ENCODE results near the gene ZNF329.
"Not testable (repeated sequence)": the region's sequence is repeated elsewhere in the genome, so short reads cannot be mapped to it uniquely, and the experiment has no call there.

ZNF329 gene

DNA sequence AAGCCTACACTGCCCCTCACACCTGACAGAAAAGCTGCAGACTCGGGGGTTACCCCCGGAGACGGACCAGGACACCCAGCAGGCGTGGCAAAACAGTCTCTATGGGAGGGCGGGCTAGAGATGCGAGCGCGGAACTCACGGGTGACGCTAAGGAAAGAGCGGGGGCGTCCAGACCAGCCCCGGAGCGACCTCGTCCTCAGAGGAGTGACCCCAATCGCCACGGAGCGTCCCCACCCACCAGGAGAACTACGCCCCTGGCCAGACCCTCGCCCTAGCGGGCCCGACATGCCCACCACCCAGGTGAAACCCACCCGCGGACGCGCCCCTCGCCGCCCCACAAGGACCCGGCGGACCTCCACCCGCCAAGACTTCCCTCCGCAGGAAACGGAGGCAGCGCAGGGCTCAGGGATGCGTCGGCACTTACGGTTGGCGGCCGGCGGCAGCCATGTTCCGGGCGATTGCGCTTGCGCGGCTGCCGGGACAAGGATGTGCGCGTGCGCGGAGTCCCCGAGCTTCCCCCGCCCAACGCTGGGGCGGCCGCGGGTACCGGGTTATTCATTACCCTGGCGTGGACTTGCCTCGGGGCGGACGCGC, at the start of gene ZNF329:
Gene ZNF329 (minus strand): TSS at position 462 of the 594 bp plus-strand sequence. CDS start 21,286 bp downstream, outside the sequence.
- DNase-seq, result peak; percentile 81

DNA sequence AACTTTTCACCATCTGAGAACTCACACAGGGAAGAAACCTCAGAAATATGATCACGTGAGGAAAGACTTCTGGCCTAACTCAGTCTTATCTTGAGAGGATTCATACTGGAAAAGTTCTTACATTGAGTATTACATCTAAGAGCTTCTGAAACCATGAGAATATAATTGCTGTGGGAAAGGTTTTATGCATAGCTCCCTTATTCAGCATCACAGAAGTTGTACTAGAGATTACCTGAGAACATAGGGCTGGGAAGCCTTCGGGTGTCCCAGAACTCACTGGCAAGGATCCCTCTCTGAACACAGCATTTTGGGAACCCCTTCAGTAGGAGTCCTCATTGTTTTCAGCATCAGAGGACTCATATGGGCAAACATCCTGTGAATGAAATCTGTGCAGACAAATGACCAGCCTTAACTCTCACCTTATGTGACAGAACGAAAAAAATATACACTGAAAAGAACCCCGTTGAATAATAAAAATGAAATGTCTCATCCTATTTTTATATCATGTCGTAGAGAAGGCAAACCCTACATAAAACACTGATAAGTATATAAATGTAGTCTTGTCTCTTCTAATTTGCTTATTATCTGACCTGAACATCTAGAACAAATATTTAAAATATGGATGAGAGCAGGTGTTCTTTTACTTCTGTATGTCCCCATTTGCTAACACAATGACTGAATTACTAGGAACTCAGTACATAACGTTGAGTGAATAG, 46.5 kb upstream of the ZNF329 start:
- peak; percentile 8 for DNase-seq

DNA sequence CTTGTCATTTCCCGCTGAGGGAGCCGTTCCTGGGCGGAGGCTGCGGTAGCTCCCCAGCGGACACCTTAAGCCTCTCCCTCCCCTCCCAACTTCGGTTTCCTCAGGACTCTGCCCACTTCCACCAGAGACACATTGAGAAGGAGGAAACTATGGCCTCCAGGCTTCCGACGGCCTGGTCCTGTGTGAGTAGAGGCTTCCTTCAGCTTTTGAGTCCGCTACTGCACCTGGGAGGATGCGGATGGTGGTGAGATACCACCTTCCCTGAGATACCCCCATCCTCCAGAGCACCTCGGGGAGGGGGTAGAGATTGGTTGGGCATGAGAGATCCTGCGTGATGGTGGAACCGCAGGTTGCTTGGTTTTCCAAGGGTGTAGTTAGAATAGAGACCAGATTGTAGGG, 33.2 kb upstream of the ZNF329 start:
- DNase-seq, result no peak

DNA sequence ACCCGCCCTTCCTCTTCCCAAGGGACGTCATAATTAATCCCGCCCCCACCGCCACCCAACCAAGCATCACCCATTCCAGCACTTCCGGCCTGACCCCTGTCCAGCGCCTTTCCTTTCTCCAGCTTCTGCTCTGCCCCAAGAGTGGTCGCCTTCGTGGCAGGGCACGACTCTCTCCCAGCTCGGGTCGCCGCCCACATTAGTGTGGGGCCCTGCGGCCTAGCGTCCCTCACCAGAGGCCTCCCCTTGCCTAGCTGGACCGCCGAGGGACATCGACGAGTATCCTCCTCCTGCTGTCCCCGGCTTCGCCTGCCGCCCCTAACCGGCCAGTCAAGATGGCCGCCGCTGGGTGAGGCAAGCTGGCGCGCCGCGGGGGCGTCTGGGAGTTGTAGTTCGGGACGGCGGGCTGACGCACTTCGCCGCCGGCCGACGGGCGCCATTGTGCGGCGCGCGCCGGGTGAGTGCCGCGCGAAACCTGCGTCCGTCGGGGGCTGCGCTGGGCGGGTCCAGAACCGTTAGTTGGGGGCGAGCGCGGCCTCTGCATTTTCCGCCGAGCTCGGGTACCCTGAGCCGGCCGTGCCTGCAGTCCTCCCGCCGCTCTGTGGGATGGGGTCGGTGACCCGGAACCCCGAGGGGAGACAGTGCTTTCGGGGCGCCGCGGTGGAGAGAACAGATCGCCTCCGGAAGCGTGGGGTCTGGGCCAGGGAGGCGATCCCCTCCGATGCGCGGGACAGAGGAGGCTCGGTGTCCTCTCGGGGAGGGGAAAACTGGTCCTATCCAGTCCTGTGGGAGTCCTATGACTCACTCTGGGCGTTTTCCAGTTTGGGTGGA, 32.6 kb upstream of the ZNF329 start, which contains the start of gene ZNF274:
Gene ZNF274 (plus strand): TSS at position 73 of the 828 bp plus-strand sequence. CDS start 905 bp downstream, outside the sequence.
- DNase-seq, result peak; percentile 92

DNA sequence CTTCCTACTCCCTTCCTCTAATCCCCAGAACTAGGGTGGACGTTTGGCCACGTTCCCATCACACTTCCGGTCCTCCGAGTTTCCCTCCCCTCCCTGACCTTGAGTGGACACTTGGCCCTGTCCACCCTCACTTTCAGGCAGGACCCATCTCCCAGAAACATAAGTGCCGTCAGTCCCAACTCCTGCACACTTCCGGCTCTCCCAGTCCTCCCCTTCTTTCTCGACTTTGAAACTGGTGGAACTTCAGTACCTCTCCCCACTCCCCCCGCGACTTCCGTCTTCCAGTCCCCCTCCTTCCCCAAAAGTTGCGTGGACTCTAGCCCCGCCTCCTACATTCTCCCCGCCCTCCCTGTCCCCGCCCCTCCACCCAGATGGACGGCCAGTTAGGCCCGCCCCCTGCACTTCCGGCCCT, 32.0 kb upstream of the ZNF329 start:
- no peak for DNase-seq

DNA sequence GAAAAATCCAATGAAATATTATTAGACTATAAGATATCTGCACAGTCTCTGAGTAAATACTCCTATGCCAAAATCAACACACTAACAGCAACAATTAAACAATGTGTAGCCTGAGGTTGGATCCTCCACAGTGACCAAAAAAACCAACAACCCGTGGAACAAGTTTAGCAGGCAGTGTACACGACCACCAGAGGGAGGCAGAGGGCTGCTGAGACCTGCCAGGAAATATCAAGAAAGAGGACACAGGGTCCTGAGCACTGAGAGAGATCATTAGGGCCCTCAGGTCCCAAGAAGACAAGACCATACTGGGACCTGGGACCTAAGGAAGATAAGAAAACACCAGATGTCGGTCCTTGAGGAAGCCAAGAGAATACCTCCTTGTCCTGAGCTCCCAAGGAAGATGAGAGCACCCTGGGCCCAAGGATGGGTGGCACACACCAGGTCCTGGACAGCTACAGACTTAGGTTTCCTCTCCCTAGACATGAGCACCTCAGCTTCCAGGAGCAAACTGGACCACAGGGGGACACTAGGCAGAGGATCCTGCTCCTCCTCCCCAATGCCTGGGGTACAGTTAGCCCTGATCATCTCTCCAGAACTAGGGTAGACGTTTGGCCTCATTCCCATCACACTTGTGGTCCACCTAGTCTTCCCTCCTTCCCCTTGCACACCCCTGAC, 31.4 kb upstream of the ZNF329 start:
- no peak for DNase-seq

DNA sequence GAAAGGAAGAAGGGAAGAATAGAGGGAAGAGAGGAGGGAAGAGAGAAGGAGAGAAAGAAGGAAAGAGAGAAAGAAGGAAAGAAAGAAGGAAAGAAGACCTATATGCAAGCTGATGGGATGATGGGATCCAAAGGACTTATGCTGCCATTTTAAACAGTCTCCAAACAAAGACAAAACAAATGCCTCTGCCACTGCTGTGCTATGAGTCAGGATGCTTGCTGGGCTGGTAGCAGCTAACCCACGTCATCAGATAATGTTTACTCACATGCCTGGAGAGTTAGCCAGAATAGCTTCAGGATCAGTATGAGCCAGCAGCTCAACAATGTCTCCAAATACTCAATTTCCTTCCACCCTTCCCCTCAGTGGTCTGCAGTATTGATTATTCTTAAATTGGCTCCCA, 20.3 kb upstream of the ZNF329 start:
- peak; percentile 32 for DNase-seq

DNA sequence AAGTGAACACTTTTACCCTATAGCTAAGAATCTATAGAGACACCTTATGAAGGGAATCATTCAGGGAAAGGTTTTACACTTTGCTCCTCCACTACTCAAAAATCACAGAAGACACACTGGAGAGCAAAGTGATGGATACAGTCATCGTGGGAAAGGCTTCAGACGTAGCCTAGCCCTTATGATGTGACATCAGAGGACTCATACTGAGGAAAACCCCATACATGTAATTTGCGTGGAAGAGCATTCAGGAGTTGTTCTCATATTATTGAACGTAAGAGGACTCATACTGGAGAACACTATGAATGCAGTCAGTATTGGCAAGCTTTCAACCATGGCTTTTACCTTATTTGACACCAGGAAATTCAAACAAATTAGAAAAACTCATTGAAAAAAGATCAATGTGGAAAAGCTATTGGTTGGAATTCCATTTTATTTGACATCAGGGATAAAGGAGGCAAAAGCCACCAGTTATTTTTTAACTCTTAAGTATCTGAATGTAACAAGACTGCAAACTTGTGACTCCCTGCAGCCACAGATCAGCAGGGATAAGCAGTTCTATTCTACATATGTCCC, 16.2 kb upstream of the ZNF329 start:
- DNase-seq, result no peak

DNA sequence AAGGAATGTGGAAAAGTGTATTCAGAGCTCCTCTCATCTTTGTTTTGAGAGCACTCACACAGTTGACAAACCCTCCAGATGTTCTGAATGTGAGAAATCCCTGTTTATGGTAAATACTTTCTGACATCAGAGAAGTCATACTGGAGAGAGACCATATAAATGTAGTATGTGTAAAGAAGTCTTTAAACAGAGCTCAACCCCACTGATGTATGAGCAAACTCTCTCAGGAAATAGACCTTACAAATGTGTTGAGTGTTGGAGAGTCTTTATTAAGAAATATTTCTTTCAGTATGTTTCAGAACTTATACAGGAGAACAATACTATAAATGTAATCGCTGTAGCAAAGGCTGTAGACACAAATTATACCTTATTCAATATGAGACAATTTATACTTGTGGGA, 15.7 kb upstream of the ZNF329 start:
- no peak for DNase-seq

DNA sequence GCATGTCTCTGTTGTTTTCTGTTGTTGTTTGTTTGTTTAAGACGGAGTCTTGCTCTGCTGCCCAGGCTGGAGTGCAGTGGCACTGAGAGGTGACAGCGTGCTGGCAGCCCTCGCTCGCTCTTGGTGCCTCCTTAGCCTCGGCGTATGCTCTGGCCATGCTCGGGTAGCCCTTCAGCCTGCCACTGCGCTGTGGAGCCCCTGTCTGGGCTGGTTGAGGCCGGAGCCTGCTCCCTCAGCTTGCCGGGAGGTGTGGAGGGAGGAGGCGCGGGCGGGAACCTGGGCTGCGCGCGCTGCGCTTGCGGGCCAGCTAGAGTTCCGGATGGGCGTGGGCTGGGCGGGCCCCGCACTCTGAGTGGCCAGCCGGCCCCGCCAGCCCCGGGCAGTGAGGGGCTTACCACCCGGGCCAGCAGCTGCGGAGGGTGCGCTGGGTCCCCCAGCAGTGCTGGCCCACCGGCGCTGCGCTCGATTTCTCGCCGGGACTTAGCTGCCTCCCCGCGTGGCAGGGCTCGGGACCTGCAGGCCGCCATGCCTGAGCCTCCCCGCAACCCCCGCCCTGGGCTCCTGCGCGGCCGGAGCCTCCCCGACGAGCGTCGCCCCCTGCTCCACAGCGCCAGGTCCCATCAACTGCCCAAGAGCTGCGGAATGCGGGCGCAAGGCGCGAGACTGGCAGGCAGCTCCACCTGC, 6.6 kb upstream of the ZNF329 start:
- no peak for DNase-seq

DNA sequence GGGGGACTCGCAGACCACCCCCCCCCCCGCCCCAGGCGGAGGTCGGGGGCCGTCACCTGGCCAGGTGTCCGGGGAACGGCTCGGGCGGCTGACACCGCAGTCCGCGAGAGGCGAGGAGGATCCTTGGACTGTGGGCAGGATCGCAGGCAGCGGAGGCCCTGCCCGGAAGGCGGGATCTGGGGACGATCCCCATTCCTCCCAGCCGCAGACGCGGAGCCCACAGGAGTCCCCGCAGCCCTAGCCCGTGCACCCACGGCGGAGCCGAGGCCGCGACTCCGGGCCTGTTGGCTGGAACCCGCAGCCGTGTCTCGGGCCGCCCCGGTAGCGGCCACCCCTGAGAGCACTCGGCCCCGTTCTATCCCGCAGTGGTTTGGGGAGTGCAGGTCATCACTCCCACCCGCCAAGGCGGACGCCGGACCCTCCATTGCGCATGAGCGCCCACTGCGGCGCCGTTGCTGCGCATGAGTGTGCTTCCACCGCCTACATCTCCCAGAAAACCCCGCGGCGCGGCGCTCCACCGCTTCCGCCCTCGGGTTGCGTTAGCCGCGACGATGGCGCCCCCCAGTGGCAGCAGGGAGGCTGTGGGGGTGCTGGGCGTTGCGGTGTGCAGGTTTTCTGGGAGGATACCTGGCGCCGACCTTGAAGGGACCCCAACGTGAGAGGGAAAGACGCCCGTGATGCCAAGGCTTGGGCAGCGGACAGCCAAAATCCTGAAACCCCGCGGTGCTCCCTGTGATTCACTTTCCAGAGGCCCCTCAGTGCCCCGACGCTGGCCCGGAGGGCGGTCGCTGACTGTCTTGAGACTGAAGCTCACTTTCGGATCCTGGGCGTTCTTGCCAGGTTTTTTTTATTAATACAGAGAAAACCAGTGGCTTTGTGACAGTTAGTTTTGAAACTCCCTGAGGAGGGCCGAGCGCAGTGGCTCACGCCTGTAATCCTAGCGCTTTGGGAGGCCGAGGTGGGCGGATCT, 4.4 kb upstream of the ZNF329 start:
- DNase-seq, result peak; percentile 85

DNA sequence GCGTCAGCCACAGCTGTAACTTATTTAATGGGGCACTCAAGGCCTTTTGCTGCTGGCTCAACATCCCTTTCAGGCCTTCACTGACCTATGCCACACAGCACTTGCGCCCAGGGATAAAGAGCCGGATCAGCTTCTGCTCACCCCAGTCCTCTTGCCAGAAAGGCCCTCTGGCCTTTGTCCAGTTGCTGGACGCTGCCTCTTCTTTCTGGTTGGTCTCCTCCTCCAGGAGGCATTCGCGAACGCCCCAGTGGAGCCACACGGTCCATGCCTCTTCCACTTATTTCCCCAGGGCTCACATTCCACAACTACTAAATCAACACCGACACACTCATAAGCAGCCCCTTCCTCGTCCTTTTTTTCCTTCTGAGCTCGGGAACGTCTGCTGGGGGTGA, 3.7 kb upstream of the ZNF329 start:
- peak; percentile 6 for DNase-seq

DNA sequence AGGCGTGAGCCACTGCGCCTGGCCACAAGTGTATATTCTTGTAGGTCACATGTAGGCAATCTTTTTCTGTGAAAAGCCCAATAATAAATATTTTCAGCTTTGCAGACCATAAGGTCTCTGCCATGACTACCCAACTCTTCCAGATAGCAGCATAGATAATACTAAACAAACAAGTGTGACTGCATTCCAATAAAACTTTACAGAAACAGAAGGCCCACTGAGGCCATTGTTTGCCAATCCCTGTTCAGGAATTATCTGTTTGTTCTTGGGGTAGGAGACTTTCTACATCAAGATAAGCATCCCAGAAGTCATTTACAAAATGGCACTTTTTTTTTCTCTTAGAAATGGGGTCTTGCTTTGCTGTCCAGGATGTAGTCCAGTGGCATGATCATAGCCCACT, 2.8 kb upstream of the ZNF329 start:
- no peak for DNase-seq

DNA sequence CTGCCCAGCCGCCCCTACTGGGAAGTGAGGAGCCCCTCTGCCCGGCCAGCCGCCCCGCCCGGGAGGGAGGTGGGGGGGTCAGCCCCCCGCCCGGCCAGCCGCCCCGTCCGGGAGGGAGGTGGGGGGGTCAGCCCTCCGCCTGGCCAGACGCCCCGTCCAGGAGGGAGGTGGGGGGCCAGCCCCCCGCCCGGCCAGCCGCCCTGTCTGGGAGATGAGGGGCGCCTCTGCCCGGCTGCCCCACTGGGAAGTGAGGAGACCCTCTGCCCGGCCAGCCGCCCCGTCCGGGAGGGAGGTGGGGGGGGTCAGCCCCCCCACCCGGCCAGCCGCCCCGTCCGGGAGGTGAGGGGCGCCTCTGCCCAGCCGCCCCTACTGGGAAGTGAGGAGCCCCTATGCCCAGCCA, 3.1 kb downstream of the ZNF329 start:
- not testable (repeated sequence) for DNase-seq

DNA sequence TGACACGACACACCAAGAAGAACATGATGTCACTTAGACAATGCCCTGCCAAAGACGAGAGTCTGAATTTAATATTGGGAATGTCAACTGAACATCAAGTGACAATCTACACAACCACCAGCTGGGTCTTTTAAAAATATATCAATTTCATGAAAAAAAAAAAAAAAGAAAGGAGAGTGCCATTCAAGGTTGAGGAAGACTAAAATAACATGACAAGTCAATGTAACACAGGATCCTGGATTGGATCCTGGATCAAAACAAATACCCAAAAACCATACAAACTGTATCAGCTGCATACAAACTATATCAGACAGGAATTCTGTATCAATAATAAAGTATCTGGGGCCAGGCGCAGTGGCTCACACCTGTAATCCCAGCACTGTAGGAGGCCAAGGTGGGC, 4.7 kb downstream of the ZNF329 start:
- no peak for DNase-seq

DNA sequence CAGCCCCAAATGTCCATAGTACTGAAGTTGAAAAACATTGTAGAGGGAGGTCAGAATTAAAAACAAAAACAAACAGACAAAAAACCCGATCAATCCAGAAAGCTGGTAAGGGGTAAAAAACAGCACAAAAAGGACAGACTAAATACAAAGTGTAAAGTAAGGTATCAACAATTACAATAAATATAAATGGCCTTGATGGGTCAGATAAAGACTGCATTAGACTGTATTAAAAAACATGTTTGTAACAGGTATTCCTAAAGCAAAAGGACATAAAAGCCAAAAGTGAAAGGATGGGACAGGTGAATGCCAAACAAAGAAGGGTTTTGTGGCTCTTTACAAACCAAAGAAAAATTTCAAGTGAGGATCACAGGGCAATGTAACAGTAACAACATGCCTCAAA, 16.3 kb downstream of the ZNF329 start:
- no peak for DNase-seq

DNA sequence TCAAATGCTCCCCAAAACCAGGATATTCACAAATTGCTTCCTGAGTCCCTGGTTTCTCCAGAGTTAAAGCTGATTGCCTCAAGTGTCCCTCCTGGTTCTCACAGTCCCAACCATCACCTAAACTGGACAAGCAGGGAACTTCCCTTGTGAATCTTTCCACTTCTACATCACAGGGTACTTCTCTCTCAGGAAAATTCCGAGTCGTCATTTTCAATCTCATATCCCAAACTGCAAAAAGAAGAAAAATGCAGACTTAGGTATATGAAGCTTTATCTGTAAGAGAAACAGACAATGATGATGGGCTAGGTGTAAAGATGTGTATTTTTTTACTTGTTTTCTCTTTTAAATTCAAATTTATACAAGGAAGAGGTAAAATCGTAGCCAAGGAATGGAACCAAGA, 21.3 kb downstream of the ZNF329 start:
- no peak for DNase-seq

DNA sequence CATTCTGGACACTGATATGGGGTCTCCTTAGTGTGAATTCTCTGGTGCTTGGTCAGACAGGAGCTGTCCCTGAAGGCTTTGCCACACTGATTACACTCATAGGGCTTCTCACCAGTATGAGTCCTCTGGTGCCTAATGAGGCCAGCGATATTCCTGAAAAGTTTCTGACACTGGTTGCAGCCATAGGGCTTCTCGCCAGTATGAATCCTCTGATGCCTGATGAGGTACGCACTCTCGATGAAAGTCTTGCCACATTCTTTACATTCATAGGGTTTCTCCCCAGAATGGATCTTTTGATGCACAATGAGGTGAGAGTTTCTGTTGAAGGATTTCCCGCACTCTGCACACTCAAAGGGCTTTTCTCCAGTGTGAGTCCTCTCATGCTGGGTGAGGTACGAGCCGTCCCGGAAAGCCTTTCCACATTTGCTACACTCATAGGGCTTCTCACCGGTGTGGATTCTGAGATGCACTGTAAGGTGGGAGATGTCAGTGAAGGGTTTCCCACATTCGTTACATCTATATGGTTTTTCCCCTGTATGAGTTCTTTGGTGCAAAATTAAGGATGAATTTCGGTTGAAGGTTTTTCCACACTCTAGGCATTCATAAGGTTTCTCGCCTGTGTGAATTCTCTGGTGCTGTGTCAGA, 22.4 kb downstream of the ZNF329 start:
- no peak for DNase-seq

DNA sequence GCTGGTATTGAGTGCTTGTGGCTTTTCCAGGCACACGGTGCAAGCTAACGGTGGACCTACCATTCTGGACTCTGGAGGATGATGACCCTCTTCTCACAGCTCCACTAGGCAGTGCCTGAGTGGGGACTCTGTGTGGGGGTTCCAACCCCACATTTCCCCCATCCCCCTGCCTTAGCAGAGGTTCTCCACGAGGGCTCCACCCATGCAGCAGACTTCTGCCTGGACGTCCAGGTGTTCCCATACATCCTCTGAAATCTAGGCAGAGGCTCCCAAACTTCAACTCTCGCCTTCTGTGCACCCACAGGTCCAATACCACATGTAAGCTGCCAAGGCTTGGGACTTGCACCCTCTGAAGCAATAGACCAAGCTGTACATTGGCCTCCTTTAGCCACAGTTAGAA, 27.2 kb downstream of the ZNF329 start:
- DNase-seq, result no peak

DNA sequence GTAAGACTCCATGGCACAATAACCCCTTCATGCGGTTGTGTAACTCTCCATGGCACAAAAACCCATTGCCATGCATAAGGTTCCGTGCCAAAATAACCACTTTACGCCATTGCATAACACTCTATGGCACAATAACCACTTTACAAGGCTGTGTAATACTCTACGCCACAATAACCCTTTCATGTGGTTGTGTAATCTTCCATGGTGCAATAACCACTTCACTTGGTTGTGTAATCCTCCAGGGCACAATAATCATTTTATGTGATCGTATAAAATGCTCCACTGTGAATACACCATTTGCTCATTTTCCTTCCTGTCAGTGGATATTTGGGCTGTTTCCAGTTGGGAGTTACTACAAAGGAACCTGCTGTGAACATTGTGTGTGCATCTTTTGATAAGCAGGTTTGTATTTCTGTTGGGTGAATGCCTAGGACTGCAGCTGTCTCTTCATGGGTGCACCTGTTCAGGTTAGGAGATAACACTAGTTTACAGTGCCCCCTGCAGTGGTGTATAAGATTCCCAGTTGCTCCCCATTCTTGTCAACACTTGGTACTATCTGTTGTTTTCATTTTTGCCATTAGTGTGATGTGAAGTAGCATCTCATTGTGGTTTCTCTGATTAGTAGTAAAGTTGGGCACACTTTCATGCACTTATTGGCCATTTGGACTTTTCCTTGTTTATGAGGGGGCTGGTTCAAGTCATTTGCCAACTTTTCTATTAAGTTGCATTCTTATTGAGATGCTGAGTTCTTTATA, 31.4 kb downstream of the ZNF329 start:
- no peak for DNase-seq

All from HCEC 1CT (cell line).